Fibroblast of lung (primary cell): ENCODE results near the gene AFF2. TPM values are rescaled to one million over a fixed set of nuclear protein-coding genes. Genes with fewer than 3 reads are reported as not detected.

Experiments
- DNase-seq, 2 donors: peaks; one replicate each; pipeline versions ENCODE4 v3.0.0 to v3.0.0-alpha.2; 2010; ENCODE audit warnings: low read depth in 2 of 2
- H2AFZ ChIP-seq: 2 replicates; pipeline ENCODE4 v1.5.1; 2012; ENCODE audit warnings: low read length, control low read depth, inconsistent platforms
- H3K27ac ChIP-seq: 2 replicates; pipeline ENCODE4 v1.5.1; 2011; ENCODE audit warnings: low read length, control low read depth; ENCODE audit not compliant: insufficient read depth
- H3K27me3 ChIP-seq: 2 replicates; pipeline ENCODE4 v1.5.1; 2011; ENCODE audit warnings: mild to moderate bottlenecking, low read length; ENCODE audit not compliant: control insufficient read depth, insufficient read depth
- H3K36me3 ChIP-seq: 2 replicates; pipeline ENCODE4 v1.5.1; 2011; ENCODE audit warnings: low read length; ENCODE audit not compliant: control insufficient read depth, insufficient read depth
- H3K4me1 ChIP-seq: 2 replicates; pipeline ENCODE4 v1.5.1; 2011; ENCODE audit warnings: low read length; ENCODE audit not compliant: control insufficient read depth, insufficient read depth; ENCODE audit errors: extremely low read depth
- H3K4me2 ChIP-seq: 2 replicates; pipeline ENCODE4 v1.5.1; 2011; ENCODE audit warnings: low read length, control low read depth; ENCODE audit not compliant: insufficient read depth; ENCODE audit errors: extremely low read depth
- H3K4me3 ChIP-seq, 4 experiments: fragments of 200-600 bp in 1 of 4; sonication (generic) in 1 of 4; replicated peaks in 1 of 4; 2 replicates each; pipeline ENCODE4 v1.5.1; 2011 to 2016; ENCODE audit warnings: low read length in 4 of 4, low read depth in 3 of 4, mild to moderate bottlenecking in 3 of 4, control low read depth in 2 of 4, inconsistent platforms in 1 of 4, mixed read lengths in 1 of 4; ENCODE audit not compliant: insufficient read depth in 1 of 4; ENCODE audit errors: control extremely low read depth in 1 of 4
- H3K79me2 ChIP-seq: 2 replicates; pipeline ENCODE4 v1.5.1; 2012; ENCODE audit warnings: mild to moderate bottlenecking, low read length, inconsistent platforms; ENCODE audit not compliant: control insufficient read depth, insufficient read depth
- H3K9ac ChIP-seq: 2 replicates; pipeline ENCODE4 v1.5.1; 2011; ENCODE audit warnings: mild to moderate bottlenecking, low read length, control low read depth; ENCODE audit not compliant: insufficient read depth
- H3K9me3 ChIP-seq: 2 replicates; pipeline ENCODE4 v1.5.1; 2012; ENCODE audit warnings: low read depth, low read length; ENCODE audit not compliant: control insufficient read depth, insufficient read depth
- H4K20me1 ChIP-seq: 2 replicates; pipeline ENCODE4 v1.5.1; 2011; ENCODE audit warnings: low read length; ENCODE audit not compliant: control insufficient read depth, insufficient read depth; ENCODE audit errors: extremely low read depth
- CTCF ChIP-seq, 2 donors: IDR thresholded peaks in 1 of 2; conservative IDR thresholded peaks in 1 of 2; 1 replicate in 1 of 2; 2 replicates in 1 of 2; pipeline ENCODE4 v1.5.1; 2011 to 2012; ENCODE audit warnings: low read length in 2 of 2, control low read depth in 1 of 2, inconsistent platforms in 1 of 2, low read depth in 1 of 2, mild to moderate bottlenecking in 1 of 2
- EZH2 ChIP-seq: IDR thresholded peaks from 2 replicates; pipeline ENCODE4 v1.5.1; 2012; ENCODE audit warnings: low read length, control low read depth, mild to moderate bottlenecking; ENCODE audit errors: missing control alignments
- polyA plus RNA-seq, 2 donors: library from polyadenylated mRNA; depleted of rRNA in 1 of 2; stranded (reverse) in 1 of 2; unstranded in 1 of 2; fragments of >200 nt; gene quantifications; 2 replicates each; pipeline ENCODE4 v1.2.1, GENCODE V29; 2011 to 2012; ENCODE audit warnings: missing spikeins in 1 of 2
- total RNA-seq: library from RNA; depleted of rRNA; stranded (reverse); fragments of >200 nt; gene quantifications from 2 replicates; pipeline ENCODE4 v1.2.1, GENCODE V29; 2014

AFF2 gene
- total and polyA plus RNA-seq, 2 donors (not counting 1 experiment from before 2014, with no cell fraction given): under 0.01 to 0.05 TPM

- Histone ChIP-seq H2AFZ (no peak overlapping the region), H3K36me3 (no peaks in the 10 kb centered on the region), H3K9ac (no peak overlapping the region), H3K9me3 (no peaks in the 10 kb centered on the region), H3K4me1 (no peaks in the 10 kb centered on the region), H3K27me3 (no peaks in the 10 kb centered on the region), H3K79me2 (no peaks in the 10 kb centered on the region), H3K4me2 (no peak overlapping the region), H3K27ac (no peak overlapping the region), H4K20me1 (no peaks in the 10 kb centered on the region), H3K4me3 (no peak overlapping the region)
- TF ChIP-seq EZH2: no peak
- TF ChIP-seq CTCF (conservative IDR thresholded peaks at IDR 0.05 in 1 of 2, IDR thresholded peaks at IDR 0.05 in 1 of 2; ENCODE audit: low read depth in 1 of 2, low read length in 2 of 2): no peak
- DNase-seq: no peak
Observed at GRCh38 chrX:148915474-148915873, 415.1 kb downstream of the AFF2 start.

GRCh38 chrX:148917441-148917840 is 417.0 kb downstream of the AFF2 start:
- Histone ChIP-seq H3K4me2 (no peak overlapping the region), H3K9ac (no peak overlapping the region), H3K27me3 (no peaks in the 10 kb centered on the region), H3K4me3 (no peak overlapping the region), H3K27ac (no peak overlapping the region), H3K9me3 (no peaks in the 10 kb centered on the region), H2AFZ (no peak overlapping the region), H3K79me2 (no peaks in the 10 kb centered on the region), H3K36me3 (no peaks in the 10 kb centered on the region), H4K20me1 (no peaks in the 10 kb centered on the region), H3K4me1 (no peaks in the 10 kb centered on the region)
- no peak for DNase-seq
- no peak for TF ChIP-seq EZH2
- no peak for TF ChIP-seq CTCF (conservative IDR thresholded peaks at IDR 0.05 in 1 of 2, IDR thresholded peaks at IDR 0.05 in 1 of 2; ENCODE audit: low read depth in 1 of 2, low read length in 2 of 2)

- DNase-seq: no peak
- no peak for TF ChIP-seq EZH2
- TF ChIP-seq CTCF (conservative IDR thresholded peaks at IDR 0.05 in 1 of 2, IDR thresholded peaks at IDR 0.05 in 1 of 2; ENCODE audit: low read depth in 1 of 2, low read length in 2 of 2): no peak
- no peak overlapping the region for H3K9ac ChIP-seq
- no peaks in the 10 kb centered on the region for H4K20me1 ChIP-seq
- no peak overlapping the region for H3K27ac ChIP-seq
- no peak overlapping the region for H2AFZ ChIP-seq
- H3K9me3 ChIP-seq: no peaks in the 10 kb centered on the region
- H3K4me1 ChIP-seq: no peaks in the 10 kb centered on the region
- H3K36me3 ChIP-seq: no peaks in the 10 kb centered on the region
- no peak overlapping the region for H3K4me3 ChIP-seq
- no peak overlapping the region for H3K4me2 ChIP-seq
- no peaks in the 10 kb centered on the region for H3K27me3 ChIP-seq
- H3K79me2 ChIP-seq: no peaks in the 10 kb centered on the region
Observed at GRCh38 chrX:148923631-148924030, 423.2 kb downstream of the AFF2 start.
